GM21619 (cell line): ENCODE data around the gene SRRM5.
"Not testable (repeated sequence)": the region's sequence is repeated elsewhere in the genome, so short reads cannot be mapped to it uniquely, and the experiment has no call there.

ENCODE experiments used
- ATAC-seq: cut with Tn5 transposase; IDR thresholded peaks from one replicate; pipeline ENCODE4 v1.9.1; 2021; ENCODE audit not compliant: unreplicated experiment

Gene SRRM5

DNA sequence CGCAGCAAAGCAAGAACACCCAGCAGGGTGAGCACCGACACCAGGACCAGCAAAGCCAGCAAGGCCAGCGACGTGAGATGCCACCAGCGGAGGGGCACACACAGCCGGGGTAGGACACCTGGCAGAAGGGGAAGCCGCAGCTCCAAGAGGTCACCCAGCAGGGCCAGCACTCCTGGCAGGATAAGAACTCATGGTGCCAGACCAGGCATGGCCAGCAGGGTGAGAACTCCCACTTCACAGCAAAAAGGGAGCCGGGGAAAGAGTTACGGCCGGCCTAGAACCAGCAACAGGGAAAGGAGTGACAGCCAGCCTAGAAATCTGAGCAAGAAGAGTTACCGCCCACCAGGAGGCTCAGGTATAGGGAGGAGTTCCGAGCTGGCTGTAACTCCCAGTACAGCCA is 486 bp downstream of the SRRM5 start:
- ATAC-seq: no peak

DNA sequence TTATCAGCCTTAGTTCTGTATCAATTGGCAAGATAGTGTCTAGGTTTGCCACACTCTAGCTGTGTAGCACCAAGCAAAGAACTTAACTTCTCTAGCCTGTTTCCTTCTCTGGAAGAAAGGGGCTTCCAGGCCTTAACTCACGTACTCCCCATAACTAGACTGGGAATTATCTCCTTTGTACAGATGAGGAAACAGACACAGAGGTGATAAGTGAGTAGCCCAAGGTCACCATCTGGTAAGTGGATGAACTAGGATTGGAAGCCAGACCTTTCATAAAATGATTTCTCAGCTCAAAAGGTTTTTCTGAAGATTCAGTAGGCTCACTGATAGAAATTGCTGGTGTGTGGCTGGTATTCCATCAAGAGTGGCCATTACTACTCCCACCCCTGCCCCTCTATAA is 4.4 kb downstream of the SRRM5 start:
- ATAC-seq: no peak

- ATAC-seq: no peak
Measured at GRCh38 chr19:43616954-43617353, 5.1 kb downstream of the SRRM5 start.

GRCh38 chr19:43618921-43619261 is 7.0 kb downstream of the SRRM5 start:
- peak; percentile 35 for ATAC-seq

DNA sequence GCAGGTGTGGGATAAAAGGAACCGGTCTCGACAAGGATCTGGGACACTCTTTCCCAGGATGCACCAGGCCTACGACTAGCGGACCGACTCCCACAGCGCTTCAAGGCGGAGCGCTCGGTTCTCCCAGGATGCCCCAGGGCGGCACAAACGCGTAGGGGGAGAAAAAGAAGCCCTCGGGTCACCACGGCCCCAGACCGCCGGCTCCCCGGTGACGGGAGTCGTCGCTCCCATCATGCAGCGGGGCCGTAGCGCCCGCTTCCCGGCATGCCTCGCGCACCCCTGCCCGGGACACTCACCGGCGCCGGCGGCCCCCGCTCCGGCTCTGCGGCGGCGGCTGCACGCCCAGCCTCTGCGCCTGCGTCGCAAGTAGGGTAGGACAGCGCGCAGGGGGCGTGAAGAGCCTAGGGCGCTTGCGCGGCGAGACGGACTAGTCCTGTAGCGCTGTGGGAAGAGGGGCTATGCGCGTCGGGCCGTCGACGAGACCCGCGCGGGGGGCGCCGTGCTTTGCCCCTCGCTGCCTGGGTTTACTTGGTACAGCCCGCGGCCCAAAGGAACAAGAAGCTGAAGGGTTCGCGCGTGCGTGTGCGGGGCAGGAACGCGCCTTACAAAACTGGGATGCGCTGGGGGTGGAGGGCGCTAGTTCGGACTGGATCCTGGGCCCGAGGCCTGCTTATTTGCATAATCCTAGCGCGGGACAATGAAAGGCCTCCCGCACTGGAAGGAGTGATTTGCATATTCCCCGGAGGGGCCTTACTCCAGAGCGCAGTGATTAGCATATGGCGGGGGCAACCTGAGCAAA is 7.6 kb downstream of the SRRM5 start, which contains the start of gene ZNF428:
Gene ZNF428, minus strand, starts transcription at position 368 of the 799 bp plus-strand sequence. CDS start 5,325 bp downstream, outside the sequence.
- ATAC-seq: peak; percentile 69

GRCh38 chr19:43620061-43621001 is 8.4 kb downstream of the SRRM5 start:
- peak; percentile 4 for ATAC-seq

DNA sequence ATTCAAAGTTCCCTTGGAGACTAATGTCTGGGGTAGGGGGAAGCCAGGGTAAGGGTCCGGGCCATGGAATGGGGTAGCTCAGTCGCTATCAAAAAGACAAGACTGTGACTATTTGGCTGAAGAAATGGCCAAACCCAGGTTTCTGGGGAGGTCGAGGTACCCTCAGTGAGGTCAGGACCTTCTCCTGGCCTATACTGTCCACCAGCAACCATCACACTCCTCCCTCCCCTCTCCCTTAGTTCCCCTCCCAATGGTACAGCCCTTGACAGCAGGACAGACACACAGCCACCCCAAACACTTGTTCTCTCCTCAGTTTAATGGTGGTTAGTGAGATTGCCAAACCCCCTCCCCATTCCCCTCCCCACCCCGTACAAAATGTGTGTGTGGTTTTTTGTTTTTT is 10.2 kb downstream of the SRRM5 start:
- ATAC-seq: no peak

DNA sequence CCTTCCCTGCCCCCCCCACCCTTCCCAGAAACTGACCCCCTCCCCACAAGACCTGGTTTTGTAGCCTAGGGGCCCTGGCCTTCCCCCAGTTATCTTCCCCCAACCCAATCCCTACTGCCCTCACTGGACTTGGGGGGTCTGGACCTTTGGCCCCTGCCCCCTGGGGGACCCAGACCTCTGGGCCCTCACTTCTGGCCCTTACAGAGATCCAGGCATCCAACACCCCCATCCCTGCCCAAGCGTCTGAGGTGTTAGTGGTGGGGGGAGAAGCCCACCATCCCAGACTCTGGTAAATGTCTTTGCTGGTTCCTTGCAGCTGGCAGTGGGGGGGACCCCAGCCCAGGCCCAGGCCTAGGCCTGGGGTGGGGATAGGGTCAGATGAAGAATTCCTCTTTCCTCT is 11.1 kb downstream of the SRRM5 start:
- no peak for ATAC-seq

DNA sequence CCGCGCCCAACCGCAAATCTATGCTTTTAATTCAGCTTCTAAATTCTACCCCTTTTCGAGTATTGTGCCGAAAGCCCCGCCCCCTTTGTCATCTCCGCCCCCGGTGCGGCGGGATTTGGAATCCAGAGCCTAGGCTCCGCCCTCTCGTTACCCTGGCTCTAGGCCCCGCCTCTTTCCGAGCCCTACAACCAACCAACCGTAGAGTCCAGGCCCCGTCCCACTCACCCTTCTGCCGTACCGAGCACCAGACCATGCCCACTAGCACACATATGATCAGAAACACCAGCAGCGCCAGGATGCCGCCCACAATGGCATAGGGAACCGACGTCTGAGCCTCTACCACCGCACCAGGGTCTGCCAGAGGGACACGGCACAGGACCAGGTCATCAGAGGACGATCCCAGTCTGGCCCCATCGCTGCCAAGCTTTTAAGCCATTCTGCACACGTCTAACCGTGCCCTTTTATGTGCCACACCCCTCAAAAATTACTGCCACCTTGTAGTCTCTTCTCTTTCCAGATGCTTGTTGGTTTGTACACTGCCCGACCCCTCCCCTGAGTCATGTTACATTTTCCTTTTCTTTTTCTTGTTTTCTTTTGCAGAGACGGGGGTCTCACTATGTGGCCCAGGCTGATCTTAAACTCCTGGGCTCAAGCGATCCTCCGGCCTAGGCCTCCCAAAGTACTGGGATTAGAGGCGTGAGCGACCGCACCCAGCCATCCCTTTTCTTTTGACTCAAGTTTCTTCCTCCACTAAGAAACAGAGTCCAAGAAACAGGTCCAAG is 12.2 kb downstream of the SRRM5 start:
- no peak for ATAC-seq

- no peak for ATAC-seq
Measured at GRCh38 chr19:43624933-43625332, 13.0 kb downstream of the SRRM5 start.

DNA sequence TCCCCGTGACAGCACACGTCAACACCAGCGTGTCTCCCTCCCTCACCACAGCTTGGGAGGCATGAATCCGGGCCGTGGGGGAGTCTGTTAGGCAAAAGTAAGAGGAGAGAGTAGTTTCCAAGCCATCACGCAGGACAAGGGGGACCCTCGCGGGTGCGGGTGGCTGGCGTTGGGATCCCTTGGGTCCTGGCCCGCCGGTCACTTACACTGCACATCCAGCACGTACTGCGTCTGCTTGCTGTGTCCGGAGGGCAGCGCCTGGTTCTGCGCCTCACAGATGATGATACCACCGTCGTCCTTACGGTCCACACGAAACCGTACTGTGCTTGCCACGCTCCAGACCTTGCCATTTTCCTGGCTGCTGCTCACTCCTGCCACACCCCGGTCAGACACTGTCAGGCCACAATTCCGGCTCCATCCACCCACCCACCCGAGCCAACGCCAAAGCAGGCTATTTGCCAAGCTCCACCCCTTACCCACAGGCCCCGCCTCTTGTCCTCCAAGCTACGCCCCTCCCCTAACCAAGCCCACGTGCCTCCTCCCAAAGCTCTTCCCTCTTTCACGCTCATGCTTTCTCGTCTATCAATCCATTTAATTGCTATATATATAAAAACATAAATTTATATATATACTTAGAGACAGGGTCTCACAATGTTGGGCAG is 14.2 kb downstream of the SRRM5 start:
- no peak for ATAC-seq

GRCh38 chr19:43626838-43627237 is 14.9 kb downstream of the SRRM5 start:
- ATAC-seq: no peak

DNA sequence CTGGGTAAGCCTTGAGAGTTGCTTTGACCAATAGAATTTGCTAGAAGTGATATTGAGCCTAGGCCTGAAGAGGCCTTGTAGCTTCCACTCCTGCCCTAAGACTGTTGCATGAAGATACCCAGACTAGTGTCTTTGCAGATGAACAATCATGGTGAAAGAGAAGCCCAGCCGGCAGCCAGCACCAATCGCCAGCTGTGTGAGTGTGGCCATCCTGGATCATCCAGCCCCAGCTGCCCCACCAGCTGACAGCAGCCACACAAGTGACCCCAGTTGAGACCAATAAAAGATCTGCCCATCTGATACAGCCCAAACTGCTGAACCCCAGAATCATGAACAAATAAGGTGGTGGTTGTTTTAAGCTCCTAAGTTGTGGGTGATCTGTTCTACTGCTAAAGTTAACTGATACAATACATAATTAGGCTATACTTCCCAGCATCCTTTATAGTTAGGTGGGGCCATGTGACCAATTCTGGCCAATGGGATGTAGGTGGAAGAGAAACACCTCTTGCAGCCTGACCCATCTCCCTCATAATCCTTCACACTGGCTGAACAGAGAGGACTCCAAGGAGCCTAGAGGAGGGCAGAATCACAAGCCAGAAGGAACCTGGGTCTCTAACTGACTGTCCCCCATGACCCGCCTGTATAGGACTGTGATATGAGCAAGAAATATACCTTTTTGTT is 16.9 kb downstream of the SRRM5 start:
- no peak for ATAC-seq

DNA sequence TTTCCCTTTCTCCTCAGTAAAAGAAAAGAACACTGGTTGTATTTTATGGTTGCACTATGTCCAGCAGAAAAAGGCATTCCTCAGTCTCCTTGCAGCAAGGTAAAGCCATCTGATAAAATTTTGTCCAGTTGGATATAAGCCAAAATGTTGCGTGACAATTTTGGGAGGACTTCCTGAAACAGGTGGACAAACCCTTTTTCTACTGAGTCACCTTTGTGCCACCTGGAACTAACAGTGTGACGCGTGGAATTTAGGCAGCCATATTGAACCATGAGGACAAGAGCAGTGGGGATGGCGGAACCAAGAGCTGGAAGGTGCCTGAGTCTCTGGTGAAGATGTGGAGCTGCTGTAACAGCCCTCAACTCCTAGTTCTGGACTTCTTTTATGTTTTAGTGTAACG is 19.6 kb downstream of the SRRM5 start:
- ATAC-seq: no peak

DNA sequence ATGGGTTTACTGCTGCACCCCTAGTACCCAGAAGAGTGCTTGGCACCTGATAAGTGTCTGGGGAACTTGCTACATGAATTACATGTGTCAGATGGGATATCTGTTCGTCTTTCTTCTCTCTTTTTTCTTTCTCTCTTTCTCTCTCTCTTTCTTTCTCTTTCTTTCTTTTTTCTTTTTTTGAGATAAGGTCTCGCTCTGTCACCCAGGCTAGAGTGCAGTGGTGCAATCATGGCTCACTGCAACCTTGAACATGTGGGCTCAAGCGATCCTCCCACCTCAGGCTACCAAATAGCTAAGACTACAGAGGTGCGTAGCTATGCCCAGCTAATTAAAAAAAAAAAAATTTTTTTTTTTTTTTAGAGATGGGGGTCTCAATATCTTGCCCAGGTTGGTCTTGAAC is 21.6 kb downstream of the SRRM5 start:
- no peak for ATAC-seq

GRCh38 chr19:43634068-43634467 is 22.2 kb downstream of the SRRM5 start:
- no peak for ATAC-seq

GRCh38 chr19:43634506-43634871 is 22.6 kb downstream of the SRRM5 start:
- no peak for ATAC-seq

DNA sequence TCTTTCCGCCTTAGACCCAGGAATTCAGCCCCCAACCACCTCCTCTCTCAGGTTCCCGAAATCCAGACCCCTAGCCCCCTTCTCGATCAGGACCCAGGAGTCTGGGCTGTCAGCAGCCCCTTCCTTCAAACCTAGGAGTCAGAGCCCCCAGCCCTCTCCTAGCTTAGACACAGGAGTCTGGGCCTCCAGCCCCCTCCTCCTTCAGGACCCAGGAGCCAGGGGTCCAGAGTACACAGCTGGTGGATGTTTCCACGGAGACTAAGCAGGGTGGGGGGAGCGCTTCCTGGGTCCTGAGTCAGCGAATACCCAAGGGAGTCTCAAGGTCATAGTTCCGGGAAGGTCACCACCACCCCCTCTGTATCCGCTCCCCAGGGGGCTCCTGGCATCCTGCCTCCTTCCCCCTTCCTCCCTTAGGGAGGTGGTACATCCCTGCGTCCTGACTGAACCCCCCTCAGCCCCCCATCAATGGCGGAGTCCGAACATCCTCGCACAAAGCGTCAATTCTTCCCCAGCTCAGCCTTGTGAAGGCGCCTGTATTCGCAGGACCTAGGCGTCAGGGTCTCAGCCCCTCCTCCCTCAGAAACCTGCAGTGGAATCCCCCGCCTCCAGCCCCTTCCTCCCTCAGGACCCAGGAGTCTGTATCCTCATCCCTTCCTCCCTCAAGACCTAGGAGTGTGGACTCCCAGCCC is 23.1 kb downstream of the SRRM5 start:
- no peak for ATAC-seq

- ATAC-seq: not testable (repeated sequence)
Measured at GRCh38 chr19:43635561-43635940, 23.7 kb downstream of the SRRM5 start.
